Measurements from ENCODE around the gene ALDH18A1.
A peak's percentile ranks its signal among the peaks of the same experiment; 100 is the strongest.

The ALDH18A1 gene

DNA sequence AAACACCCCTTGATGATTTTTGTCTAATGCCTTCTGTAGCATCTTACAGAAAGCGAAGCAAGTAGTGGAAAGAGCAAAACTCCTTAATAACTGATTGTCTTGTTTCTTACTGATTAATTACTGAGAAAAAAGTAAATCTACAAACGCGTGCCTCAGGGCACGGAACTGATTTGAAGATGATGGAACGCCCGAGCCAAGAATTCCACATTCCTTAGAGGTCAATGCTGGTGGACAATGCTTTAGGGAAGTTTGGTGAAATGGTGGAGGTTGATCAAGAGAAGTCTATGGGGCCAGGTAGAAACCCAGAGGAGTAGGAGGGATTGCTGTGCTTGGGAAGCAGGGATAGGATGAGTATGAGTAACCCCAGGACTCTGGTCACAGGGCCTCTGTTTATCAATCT is 90.4 kb downstream of the ALDH18A1 start:
- H3K4me3 ChIP-seq (ENCODE audit: extremely low read depth, insufficient read depth, low read length, poor library complexity, severe bottlenecking): no peak overlapping the region
- peaks cover 8% of the 10 kb centered on the region for H3K4me1 ChIP-seq (ENCODE audit: control insufficient read depth, insufficient read depth, low read length, poor library complexity, severe bottlenecking)
- no peaks in the 10 kb centered on the region for H3K36me3 ChIP-seq (ENCODE audit: control insufficient read depth, insufficient read depth, low read length)
- H3K27ac ChIP-seq (ENCODE audit: low read depth, low read length, severe bottlenecking): no peak overlapping the region
- H3K9me3 ChIP-seq (ENCODE audit: control insufficient read depth, low read length): no peaks in the 10 kb centered on the region
- WGBS, 2 experiments (ENCODE audit: insufficient coverage in 2 of 2): 86 to 95% methylated on average over 5 of the region's 6 CpGs

DNA sequence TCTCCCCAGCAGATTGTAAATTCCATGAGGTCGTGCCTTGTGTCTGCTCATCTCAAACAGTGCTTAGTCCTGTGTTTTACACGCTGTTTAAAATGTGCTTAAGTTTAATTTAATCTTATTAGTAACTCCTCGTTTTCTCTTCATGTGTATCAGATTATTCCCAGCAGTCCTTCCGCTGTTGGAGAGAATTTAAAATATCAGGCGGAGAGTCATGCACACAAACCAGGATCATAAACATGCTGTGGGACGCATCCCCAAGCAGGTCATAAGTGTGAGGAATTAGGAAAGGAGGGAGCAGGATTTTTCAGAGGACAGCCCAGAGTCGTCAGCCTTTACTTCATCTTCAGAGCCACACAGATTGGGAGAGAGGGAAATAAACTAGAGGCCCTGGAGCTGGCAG is 91.2 kb downstream of the ALDH18A1 start:
- H3K4me3 ChIP-seq (ENCODE audit: extremely low read depth, insufficient read depth, low read length, poor library complexity, severe bottlenecking): no peak overlapping the region
- no peaks in the 10 kb centered on the region for H3K9me3 ChIP-seq (ENCODE audit: control insufficient read depth, low read length)
- WGBS, 2 experiments (ENCODE audit: insufficient coverage in 2 of 2): 97% methylated on average over 3 of the region's 7 CpGs; no CpG with 5 or more reads in 1 of the 2 experiments
- H3K36me3 ChIP-seq (ENCODE audit: control insufficient read depth, insufficient read depth, low read length): no peaks in the 10 kb centered on the region
- no peak overlapping the region for H3K27ac ChIP-seq (ENCODE audit: low read depth, low read length, severe bottlenecking)
- peaks cover 8% of the 10 kb centered on the region for H3K4me1 ChIP-seq (ENCODE audit: control insufficient read depth, insufficient read depth, low read length, poor library complexity, severe bottlenecking)

DNA sequence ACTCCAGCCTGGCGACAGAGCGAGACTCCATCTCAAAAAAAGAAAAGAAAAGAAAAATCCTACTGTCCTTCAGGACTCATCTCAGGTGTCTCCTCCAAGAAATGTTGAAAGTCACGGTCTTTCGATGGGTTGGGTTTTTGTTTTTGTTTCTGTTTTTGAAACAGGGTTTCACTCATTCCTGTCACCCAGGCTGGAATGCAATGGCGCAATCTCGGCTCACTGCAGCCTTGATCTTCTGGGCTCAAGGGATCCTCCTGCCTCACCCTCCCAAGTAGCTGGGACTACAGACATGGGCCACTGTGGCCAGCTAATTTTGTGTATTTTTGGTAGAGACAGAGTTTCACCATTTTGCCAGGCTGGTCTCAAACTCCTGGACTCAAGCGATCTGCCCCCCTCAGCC is 92.2 kb downstream of the ALDH18A1 start:
- H3K36me3 ChIP-seq (ENCODE audit: control insufficient read depth, insufficient read depth, low read length): no peaks in the 10 kb centered on the region
- WGBS, 2 experiments (ENCODE audit: insufficient coverage in 2 of 2): 91 to 92% methylated on average over 1 to 4 of the region's 7 CpGs
- H3K4me3 ChIP-seq (ENCODE audit: extremely low read depth, insufficient read depth, low read length, poor library complexity, severe bottlenecking): no peak overlapping the region
- no peak overlapping the region for H3K27ac ChIP-seq (ENCODE audit: low read depth, low read length, severe bottlenecking)
- no peaks in the 10 kb centered on the region for H3K9me3 ChIP-seq (ENCODE audit: control insufficient read depth, low read length)
- peaks cover 12% of the 10 kb centered on the region for H3K4me1 ChIP-seq (ENCODE audit: control insufficient read depth, insufficient read depth, low read length, poor library complexity, severe bottlenecking)

DNA sequence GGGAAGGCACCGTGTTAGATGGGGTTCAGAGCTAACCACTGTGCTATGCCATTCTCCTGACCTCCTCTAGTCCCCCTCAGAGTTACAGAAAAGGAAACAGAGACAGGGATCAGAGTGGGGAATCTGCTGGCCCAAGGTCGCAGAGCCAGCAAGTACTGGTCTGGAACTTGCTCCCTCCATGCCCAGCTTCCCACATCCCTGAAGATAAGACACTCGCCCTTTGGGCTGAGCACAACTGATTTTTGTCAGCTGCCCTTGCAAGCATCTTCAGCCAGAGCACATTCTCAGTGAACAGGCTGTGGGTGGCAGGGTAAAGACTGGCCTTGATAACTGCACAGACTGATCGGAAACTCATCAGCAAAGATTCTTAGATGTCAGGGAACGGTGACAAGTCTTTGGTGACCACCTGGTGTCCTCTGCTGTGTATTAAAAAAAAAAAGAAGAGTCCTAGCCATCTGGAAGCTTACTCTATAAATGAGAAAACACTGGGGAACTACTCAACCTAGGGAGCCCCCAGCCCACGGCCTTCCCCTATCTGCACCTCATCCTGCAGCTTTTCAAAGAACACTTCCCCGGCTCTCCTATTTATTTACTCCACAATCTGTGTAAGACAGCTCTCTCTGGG is 94.1 kb downstream of the ALDH18A1 start:
- no peak overlapping the region for H3K27ac ChIP-seq (ENCODE audit: low read depth, low read length, severe bottlenecking)
- no peaks in the 10 kb centered on the region for H3K9me3 ChIP-seq (ENCODE audit: control insufficient read depth, low read length)
- 65 to 91% methylated on average over 3 to 4 of the region's 7 CpGs for WGBS, 2 experiments (ENCODE audit: insufficient coverage in 2 of 2)
- peaks cover 19% of the 10 kb centered on the region for H3K4me1 ChIP-seq (ENCODE audit: control insufficient read depth, insufficient read depth, low read length, poor library complexity, severe bottlenecking)
- H3K4me3 ChIP-seq (ENCODE audit: extremely low read depth, insufficient read depth, low read length, poor library complexity, severe bottlenecking): no peak overlapping the region
- no peaks in the 10 kb centered on the region for H3K36me3 ChIP-seq (ENCODE audit: control insufficient read depth, insufficient read depth, low read length)

DNA sequence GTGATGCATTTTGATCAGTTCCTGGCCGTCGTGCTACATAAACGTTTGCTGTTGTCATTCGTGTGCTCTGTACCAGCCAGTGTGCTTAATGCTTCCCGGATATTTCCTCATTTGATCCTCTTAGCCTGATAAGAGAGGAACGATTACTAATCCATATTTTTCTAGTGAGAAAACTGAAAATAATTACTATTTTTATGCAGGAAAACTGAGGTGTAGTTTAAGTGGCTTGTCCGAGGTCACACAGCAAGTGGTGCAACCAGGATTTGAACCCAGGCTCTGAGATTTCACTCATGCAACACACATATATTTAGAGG is 94.7 kb downstream of the ALDH18A1 start:
- Histone ChIP-seq H3K4me3 (ENCODE audit: extremely low read depth, insufficient read depth, low read length, poor library complexity, severe bottlenecking) (peak overlapping the region; percentile 57), H3K4me1 (ENCODE audit: control insufficient read depth, insufficient read depth, low read length, poor library complexity, severe bottlenecking) (peaks cover 19% of the 10 kb centered on the region), H3K36me3 (ENCODE audit: control insufficient read depth, insufficient read depth, low read length) (no peaks in the 10 kb centered on the region), H3K9me3 (ENCODE audit: control insufficient read depth, low read length) (no peaks in the 10 kb centered on the region), H3K27ac (ENCODE audit: low read depth, low read length, severe bottlenecking) (no peak overlapping the region)
- WGBS, 2 experiments (ENCODE audit: insufficient coverage in 2 of 2): 66 to 72% methylated on average over 4 to 5 of the region's 7 CpGs

DNA sequence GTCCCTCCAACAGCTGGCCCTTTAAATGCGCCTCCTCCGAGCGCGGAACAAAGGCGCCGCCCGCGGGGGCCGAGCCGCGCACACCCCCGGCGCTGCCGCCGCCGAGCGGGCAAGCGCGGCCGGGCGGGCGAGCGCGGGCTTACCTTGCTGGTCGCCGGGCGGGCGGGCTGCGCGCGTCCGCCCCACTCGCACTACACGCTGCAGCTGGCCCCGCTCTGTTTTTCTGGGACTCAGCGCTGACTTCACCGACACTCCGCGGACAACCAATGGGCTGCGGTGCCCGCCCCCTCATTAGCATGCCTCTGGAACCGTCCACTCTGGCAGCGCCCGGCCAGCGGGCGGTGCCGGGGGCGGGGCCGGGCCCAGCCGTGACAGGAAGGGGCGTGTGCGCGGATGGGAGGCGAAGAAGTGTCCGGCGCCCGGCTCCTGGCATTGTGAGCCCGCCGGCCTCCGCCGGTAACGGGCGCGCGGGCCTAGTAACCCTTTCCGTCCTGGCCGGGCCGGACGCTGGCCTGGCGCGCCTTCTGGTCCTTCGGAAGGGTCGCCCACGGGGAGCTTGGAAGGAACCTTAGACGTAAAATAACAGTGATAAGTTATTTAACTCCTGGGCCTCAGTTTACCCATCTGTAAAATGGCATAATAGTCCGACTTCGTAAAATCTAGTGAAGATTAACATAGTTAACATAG is 95.2 kb downstream of the ALDH18A1 start, which contains the start of gene SORBS1:
SORBS1 (minus strand) TSS at position 195 of the 687 bp plus-strand sequence. CDS start 120,236 bp downstream, outside the sequence.
- WGBS, 2 experiments (ENCODE audit: insufficient coverage in 2 of 2): 2% methylated on average over 48 to 69 of the region's 77 CpGs
- H3K27ac ChIP-seq (ENCODE audit: low read depth, low read length, severe bottlenecking): peak within 1 kb of the TSS; percentile 33
- peak within 1 kb of the TSS; percentile 57 for H3K4me3 ChIP-seq (ENCODE audit: extremely low read depth, insufficient read depth, low read length, poor library complexity, severe bottlenecking)
- no peaks in the 10 kb centered on the region for H3K9me3 ChIP-seq (ENCODE audit: control insufficient read depth, low read length)
- H3K4me1 ChIP-seq (ENCODE audit: control insufficient read depth, insufficient read depth, low read length, poor library complexity, severe bottlenecking): peaks cover 16% of the 10 kb centered on the region
- no peaks in the 10 kb centered on the region for H3K36me3 ChIP-seq (ENCODE audit: control insufficient read depth, insufficient read depth, low read length)

DNA sequence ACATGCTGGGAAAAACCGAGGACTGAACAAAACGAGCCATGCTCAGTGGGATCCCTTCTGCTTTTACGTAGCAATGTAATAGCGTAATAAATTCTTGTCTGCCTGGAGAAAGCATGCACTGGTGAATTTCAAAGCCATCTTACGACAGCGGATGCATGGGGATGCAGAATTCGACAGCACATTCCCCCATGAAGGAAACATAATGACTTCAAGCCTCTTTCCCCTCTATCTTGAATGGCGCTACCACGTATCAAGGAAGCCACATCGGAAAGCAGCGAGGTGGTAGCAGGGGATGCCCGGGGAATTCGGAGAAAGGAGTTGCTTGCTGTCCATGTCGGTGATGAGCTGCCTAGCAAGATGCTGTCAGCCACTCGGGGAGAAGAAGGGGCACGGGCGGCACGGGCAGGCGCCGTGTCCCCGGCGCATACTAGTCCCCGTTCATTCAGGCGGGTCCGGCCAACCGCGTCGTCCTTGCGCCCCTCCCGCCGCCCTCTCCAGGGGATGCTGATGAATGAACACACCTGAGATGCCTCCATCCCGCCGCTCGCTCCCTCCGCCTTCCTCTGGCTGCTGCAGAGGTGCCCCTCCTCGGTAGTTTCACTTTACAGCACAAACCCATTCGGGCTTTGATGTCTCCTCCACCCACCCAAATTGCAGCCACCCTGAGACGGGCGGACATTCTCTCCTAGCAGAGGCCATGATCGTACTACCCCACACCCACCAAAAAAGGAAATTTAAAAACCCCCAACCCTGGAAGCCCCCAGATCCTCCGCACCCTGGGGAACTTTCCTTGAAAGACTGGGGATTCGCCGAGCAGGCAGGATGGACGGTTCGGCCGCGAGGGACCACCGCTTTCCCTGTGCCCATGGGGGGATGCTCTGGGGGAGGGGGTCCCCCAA is 96.0 kb downstream of the ALDH18A1 start:
- no peaks in the 10 kb centered on the region for H3K36me3 ChIP-seq (ENCODE audit: control insufficient read depth, insufficient read depth, low read length)
- peak overlapping the region; percentile 57 for H3K4me3 ChIP-seq (ENCODE audit: extremely low read depth, insufficient read depth, low read length, poor library complexity, severe bottlenecking)
- H3K4me1 ChIP-seq (ENCODE audit: control insufficient read depth, insufficient read depth, low read length, poor library complexity, severe bottlenecking): peaks cover 14% of the 10 kb centered on the region
- 1% methylated on average over 39 to 42 of the region's 48 CpGs for WGBS, 2 experiments (ENCODE audit: insufficient coverage in 2 of 2)
- H3K27ac ChIP-seq (ENCODE audit: low read depth, low read length, severe bottlenecking): peak overlapping the region; percentile 33
- no peaks in the 10 kb centered on the region for H3K9me3 ChIP-seq (ENCODE audit: control insufficient read depth, low read length)

DNA sequence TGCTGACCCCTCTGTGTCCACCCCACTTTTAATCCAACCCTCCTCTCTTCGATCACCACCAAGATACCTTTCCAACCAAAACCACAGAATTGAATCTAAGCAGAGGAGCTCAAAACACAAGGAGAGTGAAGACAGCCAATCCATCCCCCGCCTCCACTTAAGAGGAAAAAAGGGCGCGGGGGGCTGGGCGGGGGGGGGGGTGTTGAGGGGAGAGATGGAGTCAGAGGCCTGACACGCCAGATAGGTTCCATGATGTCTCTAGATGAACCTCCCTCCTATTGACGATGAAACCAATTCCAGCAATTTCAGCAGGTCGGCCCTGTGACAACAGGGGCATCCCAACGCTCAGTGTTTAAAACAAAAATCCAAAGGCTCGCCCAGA is 96.6 kb downstream of the ALDH18A1 start:
- no peaks in the 10 kb centered on the region for H3K9me3 ChIP-seq (ENCODE audit: control insufficient read depth, low read length)
- peaks cover 11% of the 10 kb centered on the region for H3K4me1 ChIP-seq (ENCODE audit: control insufficient read depth, insufficient read depth, low read length, poor library complexity, severe bottlenecking)
- peak overlapping the region; percentile 57 for H3K4me3 ChIP-seq (ENCODE audit: extremely low read depth, insufficient read depth, low read length, poor library complexity, severe bottlenecking)
- H3K36me3 ChIP-seq (ENCODE audit: control insufficient read depth, insufficient read depth, low read length): no peaks in the 10 kb centered on the region
- peak overlapping the region; percentile 33 for H3K27ac ChIP-seq (ENCODE audit: low read depth, low read length, severe bottlenecking)
- 0 to 7% methylated on average over 4 of the region's 10 CpGs for WGBS, 2 experiments (ENCODE audit: insufficient coverage in 2 of 2)

DNA sequence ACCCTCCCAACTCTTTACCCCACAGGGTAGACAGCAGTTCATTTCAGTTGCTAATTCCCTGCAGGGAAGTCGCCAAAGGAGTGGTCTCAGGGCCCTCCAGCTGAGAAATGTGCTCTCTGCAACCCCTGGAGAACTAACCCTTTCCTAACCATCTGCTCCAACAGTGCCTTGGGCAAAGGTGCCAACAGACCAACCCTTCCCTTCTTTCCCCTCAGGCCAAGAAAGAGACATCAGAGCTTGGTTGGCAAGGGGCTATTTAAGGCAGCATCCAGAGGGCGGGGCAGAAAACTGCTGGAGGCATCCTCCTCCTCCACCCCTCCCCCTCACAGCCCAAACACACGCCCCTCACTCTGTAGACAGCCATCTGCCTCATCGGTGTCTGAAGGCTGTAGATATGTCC is 97.0 kb downstream of the ALDH18A1 start:
- Histone ChIP-seq H3K36me3 (ENCODE audit: control insufficient read depth, insufficient read depth, low read length) (no peaks in the 10 kb centered on the region), H3K27ac (ENCODE audit: low read depth, low read length, severe bottlenecking) (peak overlapping the region; percentile 3), H3K9me3 (ENCODE audit: control insufficient read depth, low read length) (no peaks in the 10 kb centered on the region), H3K4me1 (ENCODE audit: control insufficient read depth, insufficient read depth, low read length, poor library complexity, severe bottlenecking) (peaks cover 11% of the 10 kb centered on the region), H3K4me3 (ENCODE audit: extremely low read depth, insufficient read depth, low read length, poor library complexity, severe bottlenecking) (peak overlapping the region; percentile 57)
- WGBS, 2 experiments (ENCODE audit: insufficient coverage in 2 of 2): 0 to 6% methylated on average over 2 to 4 of the region's 4 CpGs

DNA sequence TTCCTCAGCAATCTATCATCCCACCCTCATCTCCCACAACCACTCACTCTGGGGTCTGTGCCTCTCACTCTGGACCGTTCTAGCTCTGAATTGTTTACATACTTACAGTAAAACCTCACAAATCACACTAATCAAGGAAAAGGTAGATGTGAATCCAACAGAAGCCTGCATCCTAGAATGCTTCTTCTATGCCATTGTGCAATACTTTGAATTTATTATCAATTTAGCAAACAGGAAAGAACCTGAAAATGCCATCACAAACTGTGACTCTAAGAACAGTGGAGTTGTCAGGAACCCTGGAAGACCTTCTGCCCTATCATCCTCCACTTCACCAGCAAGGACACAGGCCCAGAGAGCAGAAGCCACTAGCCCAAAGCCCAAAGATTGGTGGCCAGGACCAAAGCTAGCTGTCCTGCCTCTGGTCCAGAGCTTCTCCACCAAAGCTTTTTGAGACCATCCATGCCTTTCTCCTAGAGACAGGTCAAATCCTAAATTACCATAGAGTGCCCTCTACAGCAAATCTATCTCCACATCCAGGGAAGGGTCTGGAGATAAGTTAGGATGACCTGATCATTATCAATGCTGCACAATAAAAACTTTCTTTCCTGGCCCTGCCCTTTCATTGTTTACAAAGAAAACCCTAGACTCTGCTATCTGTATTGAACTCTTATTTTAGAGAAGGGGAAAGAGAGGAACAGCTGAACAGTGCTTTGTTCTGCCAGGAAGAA is 97.8 kb downstream of the ALDH18A1 start:
- WGBS, 2 experiments (ENCODE audit: insufficient coverage in 2 of 2): 80 to 100% methylated on average over 1 of the region's 1 CpG
- no peak overlapping the region for H3K27ac ChIP-seq (ENCODE audit: low read depth, low read length, severe bottlenecking)
- peak overlapping the region; percentile 57 for H3K4me3 ChIP-seq (ENCODE audit: extremely low read depth, insufficient read depth, low read length, poor library complexity, severe bottlenecking)
- peaks cover 11% of the 10 kb centered on the region for H3K4me1 ChIP-seq (ENCODE audit: control insufficient read depth, insufficient read depth, low read length, poor library complexity, severe bottlenecking)
- H3K36me3 ChIP-seq (ENCODE audit: control insufficient read depth, insufficient read depth, low read length): no peaks in the 10 kb centered on the region
- H3K9me3 ChIP-seq (ENCODE audit: control insufficient read depth, low read length): no peaks in the 10 kb centered on the region

Data from mesodermal cell (in vitro differentiated cells).